H1 (cell line): ENCODE data around the gene KIF25. TPM values are rescaled to one million over a fixed set of nuclear protein-coding genes. Genes with fewer than 3 reads are reported as not detected.

Source experiments
- CTCF ChIA-PET: fragments of 300-600 bp; sonication (Branson Sonifier 250); formaldehyde crosslinking; loops from one replicate; lab custom pipeline; 2021; ENCODE audit not compliant: partially characterized antibody; lab: Charles Lee
- POLR2A ChIA-PET: fragments of 300-600 bp; sonication (Branson Sonifier 250); formaldehyde crosslinking; loops from one replicate; lab custom pipeline; 2021; ENCODE audit warnings: inconsistent platforms; ENCODE audit not compliant: partially characterized antibody; lab: Charles Lee
- DNase-seq, 2 experiments: peaks; one replicate each; pipeline versions ENCODE4 v3.0.0 to v3.0.0-alpha.2; 2010 to 2022; ENCODE audit warnings: low spot score in 2 of 2, low read depth in 1 of 2, mixed read lengths in 1 of 2
- FAIRE-seq: peaks from 2 replicates; lab custom pipeline; 2011; peaks lifted over from hg19 to GRCh38; lab: Jason Lieb, UNC
- H2AFZ ChIP-seq: 2 replicates; pipeline ENCODE4 v1.8.1; 2012; ENCODE audit warnings: low read length, inconsistent platforms
- H2AK5ac ChIP-seq: 2 replicates; pipeline ENCODE4 v1.6.1; 2013; ENCODE audit warnings: low read depth, low read length
- H2BK120ac ChIP-seq: replicated peaks from 2 replicates; pipeline ENCODE3; 2013; ENCODE audit warnings: low read depth, low read length, inconsistent platforms
- H2BK12ac ChIP-seq: 2 replicates; pipeline ENCODE4 v1.6.1; 2013; ENCODE audit warnings: low read depth, low read length
- H2BK15ac ChIP-seq: 2 replicates; pipeline ENCODE4 v1.6.1; 2013; ENCODE audit warnings: low read length
- H2BK20ac ChIP-seq: 2 replicates; pipeline ENCODE4 v1.6.1; 2013; ENCODE audit warnings: low read length
- H2BK5ac ChIP-seq: 2 replicates; pipeline ENCODE4 v1.6.1; 2013; ENCODE audit warnings: low read depth, low read length
- H3K14ac ChIP-seq: 2 replicates; pipeline ENCODE4 v1.6.1; 2013; ENCODE audit warnings: inconsistent platforms; ENCODE audit not compliant: insufficient read length
- H3K18ac ChIP-seq: 2 replicates; pipeline ENCODE4 v1.6.1; 2013; ENCODE audit warnings: low read length; ENCODE audit errors: extremely low read depth
- H3K23ac ChIP-seq: 2 replicates; pipeline ENCODE4 v1.6.1; 2013; ENCODE audit warnings: inconsistent platforms; ENCODE audit not compliant: insufficient read length
- H3K23me2 ChIP-seq: 2 replicates; pipeline ENCODE4 v1.6.1; 2013; ENCODE audit warnings: low read depth, low read length
- H3K27ac ChIP-seq: 2 replicates; pipeline ENCODE4 v1.6.1; 2011; ENCODE audit warnings: low read depth, low read length, inconsistent platforms
- H3K27me3 ChIP-seq, 4 experiments: replicated peaks in 1 of 4; 1 replicate in 1 of 4; 2 replicates in 3 of 4; pipeline versions ENCODE4 v1.6.1 to v1.8.1; 2011 to 2013; ENCODE audit warnings: low read length in 3 of 4, mild to moderate bottlenecking in 3 of 4, inconsistent platforms in 2 of 4, mixed read lengths in 2 of 4, moderate library complexity in 1 of 4; ENCODE audit not compliant: control insufficient read depth in 3 of 4, insufficient read depth in 3 of 4; ENCODE audit errors: extremely low read depth in 1 of 4
- H3K36me3 ChIP-seq, 4 experiments: 2 replicates each; pipeline versions ENCODE4 v1.6.1 to v1.8.1; 2011 to 2013; ENCODE audit warnings: mild to moderate bottlenecking in 4 of 4, low read length in 3 of 4, moderate library complexity in 2 of 4, control low read depth in 1 of 4, inconsistent platforms in 1 of 4; ENCODE audit not compliant: insufficient read depth in 4 of 4, control insufficient read depth in 2 of 4
- H3K4ac ChIP-seq: replicated peaks from 2 replicates; pipeline ENCODE3; 2013; ENCODE audit warnings: low read length, low read depth, mixed read lengths, inconsistent platforms; ENCODE audit not compliant: insufficient read length
- H3K4me1 ChIP-seq, 4 experiments: replicated peaks in 1 of 4; 1 replicate in 1 of 4; 2 replicates in 3 of 4; pipeline versions ENCODE4 v1.6.1 to v1.8.1; 2011 to 2013; ENCODE audit warnings: low read length in 3 of 4, inconsistent platforms in 2 of 4, mixed read lengths in 1 of 4; ENCODE audit not compliant: insufficient read depth in 4 of 4, control insufficient read depth in 3 of 4
- H3K4me2 ChIP-seq, 2 experiments: 2 replicates each; pipeline versions ENCODE4 v1.6.1 to v1.8.1; 2011 to 2013; ENCODE audit warnings: low read depth in 2 of 2, low read length in 2 of 2, control low read depth in 1 of 2, inconsistent platforms in 1 of 2, mild to moderate bottlenecking in 1 of 2; ENCODE audit not compliant: insufficient read depth in 1 of 2
- H3K4me3 ChIP-seq, 4 experiments: fragments of 200-600, 300-600 bp in 1 of 4; sonication (generic), shearing (Covaris generic), sonication (Bioruptor Twin) in 1 of 4; 2 replicates each; pipeline versions ENCODE4 v1.5.1 to v1.8.1; 2011 to 2016; ENCODE audit warnings: low read length in 4 of 4, low read depth in 3 of 4, control low read depth in 2 of 4, inconsistent platforms in 2 of 4, mild to moderate bottlenecking in 2 of 4, mixed read lengths in 1 of 4, moderate library complexity in 1 of 4; ENCODE audit not compliant: insufficient read depth in 2 of 4; ENCODE audit errors: extremely low read depth in 1 of 4
- H3K56ac ChIP-seq: replicated peaks from 2 replicates; pipeline ENCODE3; 2013; ENCODE audit warnings: low read depth, mild to moderate bottlenecking, mixed read lengths, low read length, inconsistent platforms; ENCODE audit not compliant: insufficient read length
- H3K79me1 ChIP-seq: 2 replicates; pipeline ENCODE4 v1.6.1; 2013; ENCODE audit warnings: low read depth, low read length, control low read depth
- H3K79me2 ChIP-seq, 2 experiments: 2 replicates each; pipeline versions ENCODE4 v1.6.1 to v1.8.1; 2012 to 2013; ENCODE audit warnings: low read length in 2 of 2, mild to moderate bottlenecking in 2 of 2, inconsistent platforms in 1 of 2; ENCODE audit not compliant: insufficient read depth in 2 of 2, control insufficient read depth in 1 of 2
- H3K9ac ChIP-seq, 4 experiments: replicated peaks in 1 of 4; 1 replicate in 1 of 4; 2 replicates in 3 of 4; pipeline versions ENCODE4 v1.6.1 to v1.8.1; 2011 to 2013; ENCODE audit warnings: low read depth in 3 of 4, low read length in 3 of 4, control low read depth in 2 of 4, mild to moderate bottlenecking in 2 of 4, moderate library complexity in 2 of 4, inconsistent platforms in 1 of 4; ENCODE audit errors: extremely low read depth in 1 of 4
- H3K9me3 ChIP-seq, 2 experiments: 2 replicates each; pipeline versions ENCODE4 v1.6.1 to v1.8.1; 2012 to 2013; ENCODE audit warnings: mild to moderate bottlenecking in 2 of 2, moderate library complexity in 2 of 2, control low read depth in 1 of 2, inconsistent platforms in 1 of 2, low read depth in 1 of 2, low read length in 1 of 2, mixed read lengths in 1 of 2; ENCODE audit not compliant: insufficient read depth in 2 of 2
- H4K20me1 ChIP-seq, 2 experiments: replicated peaks in 1 of 2; 2 replicates each; pipeline versions ENCODE3 to v1.8.1; 2011 to 2013; ENCODE audit warnings: inconsistent platforms in 2 of 2, low read length in 2 of 2, mild to moderate bottlenecking in 1 of 2; ENCODE audit not compliant: insufficient read depth in 2 of 2, control insufficient read depth in 1 of 2
- H4K5ac ChIP-seq: 2 replicates; pipeline ENCODE4 v1.6.1; 2013; ENCODE audit warnings: low read length, low read depth, mixed read lengths, inconsistent platforms; ENCODE audit not compliant: insufficient read length
- H4K8ac ChIP-seq: 2 replicates; pipeline ENCODE4 v1.8.0; 2013; ENCODE audit warnings: mild to moderate bottlenecking, moderate library complexity, low read length, inconsistent platforms; ENCODE audit not compliant: insufficient read depth; ENCODE audit errors: extremely low read depth
- H4K91ac ChIP-seq: replicated peaks from 2 replicates; pipeline ENCODE3; 2013; ENCODE audit warnings: low read length, mixed read lengths, inconsistent platforms; ENCODE audit not compliant: insufficient read length
- ASH2L ChIP-seq: fragments of 200-600, 300-600 bp; sonication (generic); IDR thresholded peaks from one replicate; pipeline ENCODE4 v1.7.1; 2017; ENCODE audit warnings: low read length
- FOSL1 ChIP-seq: IDR thresholded peaks from 2 replicates; pipeline ENCODE4 v1.6.1; 2011; ENCODE audit warnings: mild to moderate bottlenecking, low read depth, low read length, moderate library complexity; ENCODE audit not compliant: insufficient read depth
- GTF2F1 ChIP-seq: IDR thresholded peaks from 2 replicates; pipeline ENCODE4 v1.6.1; 2012; ENCODE audit warnings: low read depth, low read length, improper control_type of control experiment, borderline replicate concordance
- KDM1A ChIP-seq: fragments of 200-600, 300-600 bp; sonication (generic); IDR thresholded peaks from 2 replicates; pipeline ENCODE4 v1.7.1; 2016; ENCODE audit warnings: mild to moderate bottlenecking, low read length, borderline replicate concordance
- SP1 ChIP-seq: IDR thresholded peaks from 2 replicates; pipeline ENCODE4 v1.6.1; 2011; ENCODE audit warnings: low read depth, low read length
- SRF ChIP-seq: IDR thresholded peaks from 2 replicates; pipeline ENCODE4 v1.6.1; 2011; ENCODE audit warnings: mild to moderate bottlenecking, low read depth, low read length, moderate library complexity
- SUZ12 ChIP-seq: fragments of 200-600 bp; sonication (generic); IDR thresholded peaks from 2 replicates; pipeline ENCODE4 v1.6.1; 2012; ENCODE audit warnings: mild to moderate bottlenecking, inconsistent platforms, low read length, moderate library complexity, mixed read lengths
- TBP ChIP-seq: IDR thresholded peaks from 2 replicates; pipeline ENCODE4 v1.6.1; 2011; ENCODE audit warnings: low read depth, low read length, improper control_type of control experiment
- WGBS, 2 experiments: shearing (Covaris generic) in 1 of 2; methylation state at CpG; one replicate each; pipeline versions ENCODE4 v1.1.6 to v1.1.7; 2013 to 2015; ENCODE audit warnings: low lambda C conversion rate in 2 of 2, mixed read lengths in 2 of 2, inconsistent platforms in 1 of 2, low coverage in 1 of 2, missing lambda C conversion rate in 1 of 2; ENCODE audit not compliant: insufficient replicate concordance in 2 of 2, insufficient coverage in 1 of 2, insufficient read length in 1 of 2; ENCODE audit errors: extremely low coverage in 1 of 2, missing lambda C conversion rate in 1 of 2; 5-methylcytosine and 5-hydroxymethylcytosine counted together
- polyA plus RNA-seq, 7 experiments: library from polyadenylated mRNA; depleted of rRNA in 3 of 7; stranded (reverse) in 5 of 7; unstranded in 2 of 7; fragments of >200 nt in 5 of 7; fragments of 200-250 nt in 2 of 7; gene quantifications; 1 replicate in 5 of 7; 2 replicates in 1 of 7; 4 replicates in 1 of 7; pipeline versions ENCODE4 v1.2.1 to v1.2.3, GENCODE V29; 2011 to 2013; ENCODE audit warnings: missing spikeins in 2 of 7, mixed read lengths in 2 of 7
- total RNA-seq: library from RNA; stranded (reverse); fragmentation: NEBNext Ultra II Directional; extraction: Animal tissue kit (Norgen Biotek cat#: 25700); gene quantifications from 2 replicates; pipeline ENCODE4 v1.2.1, GENCODE V29; 2021
- TF ChIP-seq, protein P1 (sequence below): IDR thresholded peaks from 2 replicates; pipeline ENCODE4 v1.6.1; 2012; ENCODE audit warnings: inconsistent platforms
- TF ChIP-seq, protein P2 (sequence below): IDR thresholded peaks from 2 replicates; pipeline ENCODE4 v1.6.1; 2011; ENCODE audit warnings: low read length, improper control_type of control experiment

Gene KIF25
- total and polyA plus RNA-seq, 2 of the 8 experiments (the other 6 are each of a cell fraction or from before 2014, with no cell fraction given): 1.5 to 2.0 TPM

DNA sequence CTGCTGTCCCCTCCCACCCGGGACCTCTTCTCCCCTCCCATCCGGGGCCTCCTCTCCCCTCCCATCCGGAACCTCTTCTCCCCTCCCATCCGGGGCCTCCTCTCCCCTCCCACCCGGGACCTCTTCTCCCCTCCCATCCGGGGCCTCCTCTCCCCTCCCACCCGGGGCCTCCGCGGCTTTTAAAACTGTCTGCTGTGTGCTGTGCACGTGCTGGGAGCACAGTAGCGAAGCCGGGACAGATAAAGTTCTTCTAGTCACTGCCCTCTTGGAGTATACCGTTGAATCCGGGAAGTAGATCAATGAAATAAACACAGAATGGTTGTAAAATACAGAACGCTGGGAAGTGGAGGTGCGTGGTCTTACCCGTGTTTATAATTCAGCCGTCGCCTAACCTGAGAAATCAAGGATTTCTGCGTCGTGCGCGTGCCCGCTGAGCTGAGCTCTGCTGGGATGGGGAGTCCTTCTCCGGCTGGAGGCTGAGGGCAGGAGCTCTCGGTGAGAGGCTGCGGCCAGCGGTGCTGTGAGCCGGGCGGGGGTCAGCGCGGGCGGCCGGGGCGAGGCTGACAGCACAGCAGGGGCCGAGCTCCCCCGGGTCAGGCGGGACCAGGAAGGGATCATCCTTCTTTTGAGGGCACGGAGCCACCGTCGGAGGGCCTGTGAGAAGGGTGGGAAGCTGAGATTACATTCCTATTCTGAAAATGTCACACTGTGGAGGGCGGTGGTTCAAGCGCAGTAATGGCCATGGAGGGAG lies 19.6 kb upstream of the KIF25 start:
- Histone ChIP-seq H2AK5ac (no peak overlapping the region), H3K14ac (no peak overlapping the region), H3K4me1 (peaks cover 0 to 7% (median 5%) of the 10 kb centered on the region in 4 experiments; a peak in 4 of 7 replicates), H3K36me3 (no peaks in the 10 kb centered on the region), H3K4me3 (no peak overlapping the region), H3K4ac (no peak overlapping the region), H4K91ac (no peak overlapping the region), H2BK120ac (no peak overlapping the region), H3K9me3 (peaks cover 0 to 6% of the 10 kb centered on the region in 2 experiments; a peak in 1 of 4 replicates), H2AFZ (no peak overlapping the region), H3K79me2 (no peaks in the 10 kb centered on the region), H2BK15ac (no peak overlapping the region), H3K18ac (no peak overlapping the region), H3K23me2 (no peaks in the 10 kb centered on the region), H3K27ac (no peak overlapping the region), H3K4me2 (no peak overlapping the region), H2BK20ac (no peak overlapping the region), H4K8ac (no peak overlapping the region), H2BK5ac (no peak overlapping the region), H3K23ac (no peak overlapping the region), H4K20me1 (peaks cover 0 to 2% of the 10 kb centered on the region in 2 experiments), H3K9ac (no peak overlapping the region), H3K79me1 (no peaks in the 10 kb centered on the region), H4K5ac (no peak overlapping the region), H2BK12ac (no peak overlapping the region), H3K56ac (no peak overlapping the region), H3K27me3 (no peaks in the 10 kb centered on the region)
- 96% methylated on average over 19 of the region's 43 CpGs; no CpG with 5 or more reads in 1 of the 2 experiments for WGBS, 2 experiments
- CTCF ChIA-PET: interaction anchor here (0.9 kb wide), 1 partner anchor 82 kb away, joined by 3 read pairs; no protein-coding TSS in a partner anchor
- no peak for FAIRE-seq
- peak in 1 of 2 experiments; percentile 29 for DNase-seq
- POLR2A ChIA-PET: no interaction called here
- TF ChIP-seq, protein P1, sequence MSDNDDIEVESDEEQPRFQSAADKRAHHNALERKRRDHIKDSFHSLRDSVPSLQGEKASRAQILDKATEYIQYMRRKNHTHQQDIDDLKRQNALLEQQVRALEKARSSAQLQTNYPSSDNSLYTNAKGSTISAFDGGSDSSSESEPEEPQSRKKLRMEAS: no peak
- TF ChIP-seq SUZ12 (no peak), SRF (no peak), TBP (no peak), FOSL1 (no peak), SP1 (no peak), KDM1A (no peak), ASH2L (no peak), GTF2F1 (no peak)
- TF ChIP-seq, protein P2, sequence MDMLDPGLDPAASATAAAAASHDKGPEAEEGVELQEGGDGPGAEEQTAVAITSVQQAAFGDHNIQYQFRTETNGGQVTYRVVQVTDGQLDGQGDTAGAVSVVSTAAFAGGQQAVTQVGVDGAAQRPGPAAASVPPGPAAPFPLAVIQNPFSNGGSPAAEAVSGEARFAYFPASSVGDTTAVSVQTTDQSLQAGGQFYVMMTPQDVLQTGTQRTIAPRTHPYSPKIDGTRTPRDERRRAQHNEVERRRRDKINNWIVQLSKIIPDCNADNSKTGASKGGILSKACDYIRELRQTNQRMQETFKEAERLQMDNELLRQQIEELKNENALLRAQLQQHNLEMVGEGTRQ: no peak
